CD4-positive, alpha-beta T cell (primary cell): ENCODE measurements around the gene LNX1. TPM values are rescaled to one million over a fixed set of nuclear protein-coding genes. Genes with fewer than 3 reads are reported as not detected.

Experiments
- ATAC-seq: fragments of 200-7000 bp; cut with Tn5 transposase; one replicate; pipeline ENCODE4 v1.10.0; 2022; ENCODE audit warnings: mild to moderate bottlenecking; ENCODE audit not compliant: poor library complexity
- CTCF ChIA-PET: fragments of 350-600 bp; sonication (Branson Sonifier 250); formaldehyde crosslinking; loops from one replicate; lab custom pipeline; 2021; ENCODE audit warnings: antibody characterized with exemption, inconsistent platforms; lab: Charles Lee
- POLR2A ChIA-PET: fragments of 350-600 bp; sonication (Branson Sonifier 250); formaldehyde crosslinking; loops from one replicate; lab custom pipeline; 2021; ENCODE audit warnings: antibody characterized with exemption, inconsistent platforms; lab: Charles Lee
- DNase-seq, 14 experiments: peaks; one replicate each; pipeline ENCODE4 v3.0.0-alpha.2; 2013 to 2020; ENCODE audit warnings: mixed read lengths in 2 of 14
- H3K27ac ChIP-seq, 2 donors: one replicate each; pipeline versions ENCODE4 v1.5.1 to v1.7.0; 2013; ENCODE audit warnings: low read length in 2 of 2, low read depth in 1 of 2, mild to moderate bottlenecking in 1 of 2
- H3K27me3 ChIP-seq, 2 experiments: 1 replicate in 1 of 2; 2 replicates in 1 of 2; pipeline versions ENCODE4 v1.6.1 to v1.7.0; 2013; ENCODE audit warnings: low read length in 2 of 2, control low read depth in 1 of 2, mild to moderate bottlenecking in 1 of 2, moderate library complexity in 1 of 2; ENCODE audit not compliant: insufficient read depth in 2 of 2, control insufficient read depth in 1 of 2
- H3K36me3 ChIP-seq: one replicate; pipeline ENCODE4 v1.6.1; 2013; ENCODE audit warnings: low read length, control low read depth; ENCODE audit not compliant: insufficient read depth
- H3K4me1 ChIP-seq: one replicate; pipeline ENCODE4 v1.6.1; 2013; ENCODE audit warnings: low read length, control low read depth; ENCODE audit not compliant: insufficient read depth
- H3K4me3 ChIP-seq: one replicate; pipeline ENCODE4 v1.5.1; 2013; ENCODE audit warnings: mild to moderate bottlenecking, low read length, moderate library complexity
- H3K9me3 ChIP-seq, 2 experiments: 1 replicate in 1 of 2; 2 replicates in 1 of 2; pipeline versions ENCODE4 v1.6.1 to v1.7.0; 2013; ENCODE audit warnings: low read length in 2 of 2, mild to moderate bottlenecking in 2 of 2, control low read depth in 1 of 2, moderate library complexity in 1 of 2; ENCODE audit not compliant: control insufficient read depth in 1 of 2, insufficient read depth in 1 of 2
- H3K27ac Mint-ChIP-seq: one replicate; pipeline ENCODE4 v1.8.0; 2020; ENCODE audit warnings: mixed read lengths
- H3K27me3 Mint-ChIP-seq: one replicate; pipeline ENCODE4 v1.8.0; 2021; ENCODE audit warnings: mixed read lengths
- H3K36me3 Mint-ChIP-seq: one replicate; pipeline ENCODE4 v1.8.0; 2021; ENCODE audit warnings: low read depth, mixed read lengths
- H3K4me1 Mint-ChIP-seq: one replicate; pipeline ENCODE4 v1.8.0; 2021; ENCODE audit warnings: low read depth, mixed read lengths
- H3K4me3 Mint-ChIP-seq: one replicate; pipeline ENCODE4 v1.8.0; 2020; ENCODE audit warnings: mild to moderate bottlenecking, mixed read lengths
- H3K9me3 Mint-ChIP-seq: one replicate; pipeline ENCODE4 v1.8.0; 2020; ENCODE audit warnings: mixed read lengths
- CTCF ChIP-seq: fragments of 200-600 bp; IDR thresholded peaks from one replicate; pipeline ENCODE4 v1.8.0; 2022; ENCODE audit warnings: antibody characterized with exemption, mild to moderate bottlenecking
- intact Hi-C, 2 experiments: fragments of 100-400 bp; cut with DNase I in 1 of 2; cut with micrococcal nuclease in 1 of 2; formaldehyde crosslinking; loops; one replicate each; pipeline versions ENCODE4 v1.15.1 to v1.9.0; 2023 to 2025; cut with DNase I, micrococcal nuclease
- total RNA-seq, 174 experiments: library from RNA in 2 of 174; stranded (reverse) in 2 of 174; gene quantifications; one replicate each; pipeline ENCODE4 v1.2.3 and lab custom pipeline; 2021 to 2026

LNX1 gene
- total RNA-seq, 2 experiments from 2014 or later, result not detected

GRCh38 chr4:53583513-53583912 is 7.8 kb downstream of the LNX1 start:
- Mint-ChIP-seq H3K36me3 (no peaks in the 10 kb centered on the region), H3K9me3 (no peaks in the 10 kb centered on the region), H3K27me3 (peaks cover 17% of the 10 kb centered on the region), H3K4me1 (no peaks in the 10 kb centered on the region), H3K27ac (no peak overlapping the region), H3K4me3 (no peak overlapping the region)
- CTCF ChIA-PET, result no interaction called here
- intact Hi-C loops, result no loop called here
- POLR2A ChIA-PET, result no interaction called here
- ATAC-seq (no peak), DNase-seq (no peak)
- Histone ChIP-seq H3K4me1 (no peaks in the 10 kb centered on the region), H3K27me3 (no peaks in the 10 kb centered on the region), H3K36me3 (no peaks in the 10 kb centered on the region), H3K9me3 (no peaks in the 10 kb centered on the region), H3K27ac (no peak overlapping the region), H3K4me3 (no peak overlapping the region)
- no peak for TF ChIP-seq CTCF

GRCh38 chr4:53582194-53582593 is 9.1 kb downstream of the LNX1 start:
- Mint-ChIP-seq H3K9me3 (no peaks in the 10 kb centered on the region), H3K4me1 (no peaks in the 10 kb centered on the region), H3K27ac (no peak overlapping the region), H3K36me3 (no peaks in the 10 kb centered on the region), H3K4me3 (no peak overlapping the region), H3K27me3 (peaks cover 6% of the 10 kb centered on the region)
- Histone ChIP-seq H3K36me3 (no peaks in the 10 kb centered on the region), H3K27ac (no peak overlapping the region), H3K4me3 (no peak overlapping the region), H3K4me1 (no peaks in the 10 kb centered on the region), H3K9me3 (no peaks in the 10 kb centered on the region), H3K27me3 (no peaks in the 10 kb centered on the region)
- intact Hi-C loops, result no loop called here
- ATAC-seq (no peak), DNase-seq (no peak)
- ChIA-PET POLR2A (no interaction called here), CTCF (no interaction called here)
- no peak for TF ChIP-seq CTCF

- Mint-ChIP-seq H3K4me3 (no peak overlapping the region), H3K27me3 (peaks cover 5% of the 10 kb centered on the region), H3K4me1 (no peaks in the 10 kb centered on the region), H3K27ac (no peak overlapping the region), H3K36me3 (no peaks in the 10 kb centered on the region), H3K9me3 (no peaks in the 10 kb centered on the region)
- TF ChIP-seq CTCF, result no peak
- DNase-seq (no peak), ATAC-seq (no peak)
- POLR2A ChIA-PET, result no interaction called here
- CTCF ChIA-PET, result no interaction called here
- Histone ChIP-seq H3K27me3 (no peaks in the 10 kb centered on the region), H3K4me3 (no peak overlapping the region), H3K36me3 (no peaks in the 10 kb centered on the region), H3K27ac (no peak overlapping the region), H3K4me1 (no peaks in the 10 kb centered on the region), H3K9me3 (peaks cover 0 to 6% of the 10 kb centered on the region in 2 experiments)
- intact Hi-C loops, result no loop called here
Measured at GRCh38 chr4:53580274-53580673, 11.0 kb downstream of the LNX1 start.
